Subcutaneous adipose tissue (tissue), 4 donors: ENCODE data around the gene MAP3K3. TPM values are rescaled to one million over a fixed set of nuclear protein-coding genes. Genes with fewer than 3 reads are reported as not detected.

ENCODE experiments used
- CTCF ChIP-seq: fragments of 450-650 bp; IDR thresholded peaks from one replicate; pipeline ENCODE4 v1.5.1; 2016; ENCODE audit warnings: low read depth, mild to moderate bottlenecking, control low read depth, antibody characterized with exemption, moderate library complexity
- total RNA-seq, 4 donors: library from RNA; depleted of rRNA; stranded (reverse); fragments of >200 nt; gene quantifications; one replicate each; pipeline ENCODE4 v1.1.0, GENCODE V29; 2016

MAP3K3 gene
- total RNA-seq, 4 donors from 2014 or later: 37.7 to 80.8 (median 62.0) TPM

DNA sequence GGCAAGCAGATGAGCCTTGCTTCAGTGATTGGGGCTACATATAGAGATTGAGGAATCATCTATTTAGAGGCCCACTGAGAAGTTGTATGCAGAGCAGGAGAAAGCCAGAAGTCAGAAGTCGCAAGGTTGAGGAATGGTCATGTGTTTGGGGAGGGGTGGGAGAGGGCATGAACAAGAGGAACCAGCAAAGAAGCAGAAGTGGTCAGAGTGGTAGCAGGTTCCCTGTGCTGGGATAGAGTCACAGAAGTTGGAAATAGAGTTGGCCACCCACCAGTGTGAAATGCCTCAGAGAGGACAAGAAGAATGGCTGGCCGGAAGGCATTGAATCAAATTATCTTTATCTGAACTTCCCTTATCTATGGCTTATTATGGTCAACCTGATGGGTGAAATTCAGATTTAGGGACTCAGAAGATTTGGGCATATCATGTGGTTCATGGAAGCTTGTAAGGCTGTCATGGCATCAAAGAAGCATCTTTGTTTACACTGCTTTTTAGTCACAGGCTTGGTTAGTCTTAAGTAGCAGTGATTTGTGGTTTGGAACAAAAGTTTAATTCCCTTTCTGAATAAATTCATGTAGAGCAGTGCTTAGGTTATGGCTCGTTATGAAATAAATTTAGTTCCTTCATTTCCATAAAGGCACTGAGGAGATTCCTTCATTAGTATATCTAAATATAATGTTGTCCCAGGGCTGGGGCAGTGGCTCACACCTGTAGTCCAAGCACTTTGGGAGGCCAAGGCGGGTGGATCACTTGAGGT is 19.7 kb downstream of the MAP3K3 start:
- TF ChIP-seq CTCF: no peak

GRCh38 chr17:63644846-63645245 is 22.6 kb downstream of the MAP3K3 start:
- TF ChIP-seq CTCF: no peak

- TF ChIP-seq CTCF: no peak
These were observed 23.7 kb downstream of the MAP3K3 start for GRCh38 chr17:63645775-63646487.

- TF ChIP-seq CTCF: no peak
These were observed 24.2 kb downstream of the MAP3K3 start for GRCh38 chr17:63646488-63646806.

DNA sequence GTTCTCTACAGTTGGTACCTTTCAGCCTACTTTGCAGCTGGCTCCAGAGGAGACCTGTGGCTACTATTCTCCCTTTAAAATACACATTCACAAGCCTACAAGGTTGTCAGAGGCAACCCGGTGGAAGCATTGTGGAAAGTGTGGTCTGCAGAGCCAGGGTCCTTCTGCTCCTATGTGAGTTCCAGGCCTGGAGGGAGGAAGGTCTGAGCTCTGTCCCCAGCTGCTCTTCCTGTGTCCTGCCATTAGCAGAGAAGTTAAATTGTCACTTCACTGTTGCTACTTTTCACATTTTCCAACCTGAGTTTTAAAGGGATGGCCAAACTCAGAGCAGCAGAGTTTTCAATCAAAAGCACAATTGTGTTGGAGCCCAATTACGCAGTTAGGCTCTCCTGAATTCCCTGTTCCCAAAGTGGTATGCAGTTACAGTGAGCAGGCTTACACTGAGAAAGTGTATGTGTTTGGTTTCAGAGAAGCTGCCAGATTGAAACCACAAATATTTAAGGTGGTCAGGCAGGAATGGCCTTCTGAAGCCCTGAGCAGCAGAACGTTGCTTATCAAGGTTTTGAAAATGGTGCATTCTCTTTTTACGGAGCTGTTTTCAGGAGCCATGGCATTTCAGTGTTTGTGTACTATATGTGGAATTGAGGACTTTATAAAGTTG is 25.0 kb downstream of the MAP3K3 start:
- TF ChIP-seq CTCF: no peak

GRCh38 chr17:63647936-63648335 is 25.7 kb downstream of the MAP3K3 start:
- TF ChIP-seq CTCF: no peak

DNA sequence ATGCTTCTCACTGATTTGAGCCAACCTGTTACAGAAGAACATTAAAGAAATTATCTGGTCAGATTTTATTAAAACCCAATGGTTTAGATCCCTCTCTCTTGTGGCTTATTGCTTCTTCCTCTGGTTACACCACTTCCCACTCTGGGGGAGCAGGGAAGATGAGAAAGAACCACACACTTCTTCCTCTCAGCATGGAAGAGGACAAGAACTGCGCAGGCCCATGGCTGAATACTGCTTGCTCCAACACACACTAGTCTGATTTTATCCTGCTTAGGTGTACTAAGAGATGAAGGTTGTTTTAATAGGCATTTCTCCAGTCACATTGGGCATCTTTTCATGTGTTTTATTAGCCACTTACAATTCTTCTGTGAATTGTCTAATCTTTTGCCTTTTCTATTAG is 27.6 kb downstream of the MAP3K3 start:
- no peak for TF ChIP-seq CTCF
